HT-29 (cell line): ENCODE data around the gene PKDCC. TPM values are rescaled to one million over a fixed set of nuclear protein-coding genes. Genes with fewer than 3 reads are reported as not detected.
"Not testable (repeated sequence)": the region's sequence is repeated elsewhere in the genome, so short reads cannot be mapped to it uniquely, and the experiment has no call there.

Experiments
- DNase-seq: peaks from one replicate; pipeline ENCODE4 v3.0.0-alpha.2; 2015; ENCODE audit warnings: low spot score
- total RNA-seq: library from RNA; depleted of rRNA; stranded (reverse); fragments of >200 nt; shearing (Covaris generic); gene quantifications from 2 replicates; pipeline ENCODE4 v1.2.3, GENCODE V29; 2014

Gene PKDCC
- total RNA-seq, 1 experiment from 2014 or later = 76.0 TPM

- DNase-seq = no peak
Observed at GRCh38 chr2:42030200-42030759, 17.5 kb upstream of the PKDCC start.

DNA sequence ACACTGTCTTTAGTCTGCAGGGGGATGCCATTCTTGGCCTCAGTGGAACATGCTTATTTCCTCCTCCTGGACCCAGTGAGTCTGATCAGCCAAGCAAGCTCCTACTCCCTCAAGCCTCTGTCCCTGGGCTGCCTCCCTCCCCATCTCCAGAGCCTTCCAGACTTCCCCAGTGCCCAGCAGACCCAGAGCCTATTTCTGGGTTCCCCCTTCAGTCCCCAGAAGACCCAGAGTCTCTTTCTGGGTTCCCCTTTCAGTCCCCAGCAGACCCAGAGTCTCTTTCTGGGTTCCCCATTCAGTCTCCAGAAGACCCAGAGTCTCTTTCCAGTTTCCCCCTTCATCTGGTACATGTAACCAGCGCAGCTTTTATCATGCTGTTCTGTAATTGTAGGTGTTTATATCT, 17.0 kb upstream of the PKDCC start:
- no peak for DNase-seq

GRCh38 chr2:42031281-42032223, 16.3 kb upstream of the PKDCC start:
- DNase-seq = no peak

- no peak for DNase-seq
Observed at GRCh38 chr2:42032224-42032620, 15.6 kb upstream of the PKDCC start.

DNA sequence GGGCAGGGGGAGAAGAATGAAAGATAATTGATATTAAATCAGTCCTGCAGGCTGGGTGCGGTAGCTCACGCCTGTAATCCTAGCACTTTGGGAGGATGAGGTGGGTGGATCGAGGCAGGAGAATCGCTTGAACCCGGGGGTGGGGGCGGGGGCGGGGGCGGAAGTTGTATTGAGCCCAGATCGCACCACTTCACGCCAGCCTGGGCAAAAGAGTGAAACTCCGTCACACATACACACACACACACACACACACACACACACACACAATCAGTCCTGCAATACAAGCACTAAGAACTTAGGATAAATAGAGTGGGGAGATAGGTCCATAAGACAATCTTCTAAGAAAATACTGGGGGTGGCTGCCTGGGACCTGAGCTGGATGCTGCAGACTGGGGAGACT, 15.1 kb upstream of the PKDCC start:
- no peak for DNase-seq

- not testable (repeated sequence) for DNase-seq
Observed at GRCh38 chr2:42034096-42034495, 13.7 kb upstream of the PKDCC start.

- no peak for DNase-seq
Observed at GRCh38 chr2:42035241-42035640, 12.6 kb upstream of the PKDCC start.

DNA sequence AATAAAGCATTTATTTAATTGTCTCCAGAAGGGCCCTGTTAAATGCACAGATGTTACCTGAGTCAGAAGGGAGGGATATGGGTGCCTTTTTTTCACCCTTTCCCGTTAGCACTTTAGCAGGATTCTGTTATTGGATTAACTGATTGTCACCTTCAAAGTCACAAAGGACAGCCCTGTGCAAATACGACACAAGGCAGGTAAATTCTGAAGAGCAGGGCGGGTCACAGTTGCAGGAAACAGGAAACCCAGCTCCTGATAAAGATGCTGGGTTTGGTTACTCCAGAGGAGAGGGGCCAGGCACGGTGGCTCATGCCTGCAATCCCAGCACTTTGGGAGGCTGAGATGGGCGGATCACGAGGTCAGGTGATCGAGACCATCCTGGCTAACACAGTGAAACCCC, 11.4 kb upstream of the PKDCC start:
- DNase-seq = peak; percentile 69

DNA sequence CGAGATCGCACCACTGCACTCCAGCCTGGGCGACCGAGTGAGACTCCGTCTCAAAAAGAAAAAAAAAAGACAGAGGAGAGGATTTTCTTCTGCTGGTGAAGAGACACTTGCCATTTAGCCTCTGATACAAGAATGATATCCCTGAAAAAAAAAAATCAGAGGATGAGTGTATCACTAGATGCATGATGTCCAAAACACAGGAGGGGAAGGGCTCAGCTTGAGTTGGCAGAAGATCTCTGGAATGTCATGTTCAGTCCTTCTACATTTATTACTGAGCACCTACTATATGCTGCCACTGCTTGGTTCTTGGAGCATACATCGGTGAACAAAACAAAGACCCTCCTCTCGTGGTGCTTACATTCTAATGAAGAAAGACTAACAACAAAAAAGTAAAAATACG, 10.9 kb upstream of the PKDCC start:
- no peak for DNase-seq

- DNase-seq = no peak
Observed at GRCh38 chr2:42040643-42041278, 7.1 kb upstream of the PKDCC start.

DNA sequence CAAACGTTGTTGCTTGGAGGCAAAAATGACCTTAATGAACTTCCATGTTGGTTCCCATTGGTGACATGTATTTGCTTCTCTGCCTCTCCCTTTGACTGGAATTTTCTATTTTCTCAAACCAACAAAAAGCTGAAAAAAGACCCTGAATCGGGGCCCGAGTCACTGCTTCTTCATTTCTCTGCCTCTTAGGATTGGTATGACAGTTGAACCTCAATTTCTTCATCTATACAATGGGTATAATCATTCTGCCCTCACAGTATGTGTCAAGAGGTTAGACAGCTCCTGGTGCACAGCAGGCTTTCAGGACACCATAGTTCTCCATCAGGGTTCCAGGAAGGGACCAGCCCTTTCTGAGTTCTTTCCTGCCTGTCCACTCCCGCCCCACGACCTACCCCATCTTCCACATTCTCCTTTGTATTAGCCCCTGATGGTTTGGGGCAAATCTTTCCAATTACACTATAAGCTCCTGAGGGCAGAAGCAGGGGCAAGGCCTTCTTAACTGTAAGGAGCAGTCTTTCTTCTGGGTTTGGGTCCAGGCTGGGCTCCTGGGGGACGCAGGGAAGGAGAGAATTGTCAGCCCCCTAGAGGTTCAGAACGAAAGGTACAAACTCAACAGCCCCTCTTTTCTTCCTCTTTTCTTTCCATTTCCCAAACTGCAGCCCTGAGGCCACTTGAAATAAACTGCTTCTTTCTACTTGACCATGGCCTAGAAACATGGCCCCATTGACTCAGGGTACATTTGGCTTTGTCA, 6.3 kb upstream of the PKDCC start:
- no peak for DNase-seq

DNA sequence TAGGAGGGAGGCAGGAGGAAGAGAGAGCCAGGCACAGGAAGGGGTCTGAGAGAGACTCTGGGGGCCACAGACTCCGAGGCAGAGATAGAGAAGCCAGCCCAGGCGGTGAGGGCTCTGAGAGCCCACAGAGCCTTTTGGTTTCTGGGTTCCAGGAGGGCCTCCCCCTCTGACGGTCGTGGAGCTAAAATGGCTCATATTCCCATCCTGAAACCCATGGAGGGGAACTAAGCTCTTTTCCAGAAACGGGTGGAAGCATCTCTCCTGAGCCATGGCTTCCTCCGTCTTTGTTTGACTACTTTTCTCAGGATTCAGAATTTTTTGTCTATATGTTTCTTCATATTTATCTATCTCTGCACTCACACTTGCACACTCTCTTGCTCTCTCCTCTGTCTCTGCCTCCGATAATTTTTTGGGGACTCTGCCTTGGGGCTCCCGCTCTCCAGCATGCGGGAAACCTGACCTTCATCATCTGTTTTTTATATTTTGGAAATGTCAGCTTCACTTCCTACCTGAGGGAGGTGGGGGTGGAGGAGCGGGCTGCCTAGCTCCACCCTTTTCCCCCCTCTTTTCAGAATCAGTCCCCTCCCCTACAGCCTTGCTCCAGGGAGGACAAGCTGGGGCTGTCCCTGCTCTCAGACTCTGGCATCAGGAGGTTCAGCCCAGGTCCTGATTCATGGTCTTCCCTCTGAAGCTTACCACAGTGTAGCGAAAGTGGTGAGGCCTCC, 5.0 kb upstream of the PKDCC start:
- no peak for DNase-seq

- DNase-seq = no peak
Observed at GRCh38 chr2:42043789-42044394, 3.9 kb upstream of the PKDCC start.

DNA sequence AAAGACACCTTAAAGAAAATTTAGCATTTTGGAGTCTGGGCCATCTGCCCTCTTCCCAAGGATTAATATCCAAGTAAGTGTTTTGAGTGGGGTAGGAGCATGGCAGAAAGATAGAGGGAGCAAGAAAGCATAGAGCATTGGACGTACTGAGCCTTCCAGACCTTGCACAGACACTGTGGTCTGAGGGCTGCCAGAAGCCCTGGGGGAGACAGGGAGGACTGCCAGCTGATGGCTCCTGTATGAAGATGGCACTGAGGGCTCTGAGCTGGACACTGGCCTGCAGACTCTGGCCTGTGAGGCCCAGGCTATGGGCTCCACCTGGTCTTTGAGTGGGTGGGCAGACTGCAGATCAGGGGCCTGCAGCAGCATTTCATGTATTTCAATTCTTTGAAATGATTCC, 2.9 kb upstream of the PKDCC start:
- DNase-seq = no peak

GRCh38 chr2:42045352-42045751, 2.5 kb upstream of the PKDCC start:
- DNase-seq = no peak

DNA sequence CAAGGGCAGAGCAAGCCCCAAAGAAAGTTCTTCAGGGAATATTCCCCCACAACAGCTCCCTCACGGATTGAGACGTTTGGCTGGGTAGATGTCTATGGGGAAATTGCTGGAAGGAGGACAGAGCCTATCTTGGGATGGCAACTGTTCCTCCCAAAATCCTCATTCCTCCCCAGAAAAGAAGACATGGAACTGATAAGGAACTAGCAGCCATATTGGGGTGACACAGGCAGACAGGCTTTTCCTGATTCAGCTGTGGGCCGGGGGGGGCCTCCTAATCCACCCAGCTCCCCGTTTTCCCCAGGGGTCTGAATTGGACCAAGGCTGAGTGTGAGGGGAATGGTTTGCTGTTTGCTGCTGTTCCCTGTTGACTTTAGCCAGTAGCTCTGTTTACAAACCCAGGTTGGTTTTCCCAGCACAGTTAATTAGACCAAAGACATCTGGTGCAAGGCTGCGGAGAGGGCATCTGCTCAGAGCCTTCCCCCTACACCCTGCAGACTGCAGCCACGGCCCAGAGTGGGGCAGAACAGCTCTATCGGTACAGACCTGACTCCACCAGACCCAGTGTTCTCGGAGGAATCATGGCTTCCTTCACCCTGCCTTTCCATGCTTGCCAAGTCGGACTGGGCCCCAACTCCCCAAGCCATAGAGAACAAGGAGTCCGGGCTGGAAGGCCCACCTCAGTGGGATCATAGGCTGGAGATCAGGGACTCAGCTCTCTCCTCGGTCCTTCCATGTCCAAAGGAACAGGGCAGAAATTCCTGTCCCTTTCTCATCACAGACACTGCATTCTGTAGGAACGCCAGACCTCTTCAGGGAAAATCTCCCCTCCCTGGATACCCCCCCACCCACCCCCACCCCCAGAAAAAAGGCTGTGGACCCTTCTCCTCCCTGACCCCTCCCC, 1.7 kb upstream of the PKDCC start:
- no peak for DNase-seq

DNA sequence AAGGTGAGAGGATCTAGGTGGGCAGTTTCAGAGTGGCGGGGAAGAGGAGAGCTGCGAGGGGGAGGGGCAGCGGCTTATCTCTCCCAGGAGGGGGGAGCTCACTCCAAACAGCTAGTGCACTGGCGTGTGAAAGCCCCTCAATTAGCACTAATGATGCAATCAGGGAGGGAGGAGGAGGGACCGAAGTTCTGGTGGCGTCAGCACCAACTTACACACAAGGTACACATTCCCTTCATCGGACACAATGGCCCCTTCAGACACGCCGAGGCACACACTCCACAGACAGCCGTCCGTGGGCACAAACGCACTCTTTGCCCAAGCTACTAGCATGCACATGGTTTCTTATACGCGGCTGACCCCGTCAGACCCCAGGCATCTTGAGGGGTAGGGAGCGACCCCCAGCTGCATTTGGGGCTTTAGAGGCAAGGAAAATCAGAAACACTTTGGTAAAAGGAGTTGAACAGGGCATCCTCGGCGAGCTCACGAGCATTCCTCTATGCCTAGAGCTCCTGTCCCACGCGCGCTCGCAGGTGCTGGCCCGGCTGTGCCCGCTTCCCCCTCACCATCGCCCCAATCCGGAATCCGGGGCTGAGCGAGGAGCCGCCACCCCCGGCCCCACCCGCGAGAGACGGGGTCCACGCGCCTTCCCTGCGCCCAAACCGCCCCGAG, 868 bp upstream of the PKDCC start:
- DNase-seq = no peak

- peak; percentile 43 for DNase-seq
Observed at GRCh38 chr2:42048299-42049220, 739 bp downstream of the PKDCC start.
